Loucy (cell line): ENCODE results near the gene LOXL1.

Experiments
- CTCF ChIP-seq: fragments of 200-600 bp; sonication (generic); conservative IDR thresholded peaks from 2 replicates; pipeline ENCODE4 v1.5.1; 2014; ENCODE audit warnings: mild to moderate bottlenecking, antibody characterized with exemption, low read length
- EZH2phosphoT487 ChIP-seq: fragments of 200-600 bp; IDR thresholded peaks from 2 replicates; pipeline ENCODE4 v1.6.1; 2018; ENCODE audit warnings: antibody characterized with exemption, mild to moderate bottlenecking, moderate library complexity, borderline replicate concordance

GRCh38 chr15:73906346-73907034, 19.8 kb upstream of the LOXL1 start:
- TF ChIP-seq CTCF (no peak), EZH2phosphoT487 (no peak)
